Renal cortex interstitium (tissue), 11 donors: ENCODE measurements around the gene GPR142. TPM values are rescaled to one million over a fixed set of nuclear protein-coding genes. Genes with fewer than 3 reads are reported as not detected.

Source experiments
- DNase-seq, 11 donors: peaks; one replicate each; pipeline ENCODE4 v3.0.0-alpha.2; 2013; ENCODE audit warnings: low read depth in 9 of 11, low spot score in 4 of 11; ENCODE audit errors: extremely low read depth in 1 of 11
- polyA plus RNA-seq, 3 donors: library from polyadenylated mRNA; unstranded; fragments of 120-200 nt; gene quantifications; one replicate each; pipeline ENCODE4 v1.2.1, GENCODE V29; 2013; ENCODE audit not compliant: insufficient read length in 3 of 3

Gene GPR142
- polyA plus RNA-seq, 3 donors, result 0.11 TPM; not detected in 2

DNA sequence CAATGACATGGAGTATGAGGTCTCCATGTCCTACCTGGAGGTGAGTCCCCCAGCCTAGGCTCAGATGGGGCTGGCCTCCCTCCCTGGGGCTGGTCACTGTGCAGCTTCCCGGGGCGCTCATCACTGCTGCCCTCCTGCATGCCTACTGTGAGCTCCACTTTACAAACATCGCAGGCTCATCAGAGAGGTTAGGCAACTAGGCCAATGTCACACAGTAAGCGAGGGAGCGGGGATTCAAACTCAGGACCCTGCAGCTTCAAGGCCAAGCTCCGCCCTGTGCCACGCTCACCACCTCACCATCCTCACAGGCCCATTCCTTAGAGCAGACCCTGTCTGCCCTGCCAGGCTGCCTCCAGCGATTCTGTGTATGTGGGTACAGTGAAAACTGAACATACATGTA is 24.2 kb upstream of the GPR142 start:
- no peak for DNase-seq

DNA sequence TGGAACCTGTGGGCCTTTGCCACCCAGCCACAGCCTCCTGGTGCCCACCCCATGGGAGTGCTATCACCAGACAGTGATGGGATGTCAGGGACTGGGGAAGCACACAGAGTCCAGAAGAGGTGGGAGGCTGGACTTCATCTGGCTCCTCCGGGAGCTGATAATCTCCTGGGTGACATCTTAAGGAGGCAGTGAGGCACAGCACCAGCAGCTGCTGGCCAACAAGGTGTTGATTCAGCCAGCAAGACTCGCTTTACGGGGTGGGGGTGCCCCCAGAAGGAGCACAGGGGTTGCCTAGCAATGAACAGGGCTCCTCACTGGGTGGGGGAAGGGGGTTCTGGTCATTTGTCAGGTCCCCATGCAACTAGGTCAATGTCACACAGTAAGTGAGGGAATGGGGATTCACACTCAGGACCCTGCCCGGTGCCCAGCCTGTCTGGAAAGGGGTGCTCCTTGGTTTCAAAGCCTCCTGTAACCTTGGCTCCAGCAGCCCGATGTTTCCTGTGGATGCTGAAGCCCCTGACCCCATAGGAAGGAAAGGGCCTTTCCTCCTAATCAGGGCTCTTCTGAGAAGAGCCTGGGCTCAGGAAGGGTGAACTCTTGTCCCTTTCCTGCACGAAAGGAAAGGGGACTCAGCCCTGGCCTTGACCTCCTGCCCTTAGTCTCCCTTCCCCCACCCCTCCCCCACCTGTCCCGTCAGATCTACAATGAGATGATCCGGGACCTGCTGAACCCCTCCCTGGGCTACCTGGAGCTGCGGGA is 23.6 kb upstream of the GPR142 start:
- no peak for DNase-seq

DNA sequence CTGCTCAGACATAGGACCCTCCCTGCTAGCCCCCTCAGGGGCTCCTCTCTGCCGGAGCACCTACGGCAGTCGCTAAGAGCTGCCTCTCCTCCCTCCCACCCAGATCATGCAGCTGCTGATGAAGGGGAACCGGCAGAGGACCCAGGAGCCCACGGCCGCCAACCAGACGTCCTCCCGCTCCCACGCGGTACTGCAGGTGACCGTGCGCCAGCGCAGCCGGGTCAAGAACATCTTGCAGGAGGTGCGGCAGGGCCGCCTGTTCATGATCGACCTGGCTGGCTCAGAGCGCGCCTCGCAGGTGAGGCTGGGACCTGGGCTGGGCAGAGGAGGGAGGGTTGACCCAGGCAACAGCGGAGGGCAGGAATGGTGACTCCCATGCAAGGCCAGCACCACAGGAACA is 22.6 kb upstream of the GPR142 start:
- no peak for DNase-seq

DNA sequence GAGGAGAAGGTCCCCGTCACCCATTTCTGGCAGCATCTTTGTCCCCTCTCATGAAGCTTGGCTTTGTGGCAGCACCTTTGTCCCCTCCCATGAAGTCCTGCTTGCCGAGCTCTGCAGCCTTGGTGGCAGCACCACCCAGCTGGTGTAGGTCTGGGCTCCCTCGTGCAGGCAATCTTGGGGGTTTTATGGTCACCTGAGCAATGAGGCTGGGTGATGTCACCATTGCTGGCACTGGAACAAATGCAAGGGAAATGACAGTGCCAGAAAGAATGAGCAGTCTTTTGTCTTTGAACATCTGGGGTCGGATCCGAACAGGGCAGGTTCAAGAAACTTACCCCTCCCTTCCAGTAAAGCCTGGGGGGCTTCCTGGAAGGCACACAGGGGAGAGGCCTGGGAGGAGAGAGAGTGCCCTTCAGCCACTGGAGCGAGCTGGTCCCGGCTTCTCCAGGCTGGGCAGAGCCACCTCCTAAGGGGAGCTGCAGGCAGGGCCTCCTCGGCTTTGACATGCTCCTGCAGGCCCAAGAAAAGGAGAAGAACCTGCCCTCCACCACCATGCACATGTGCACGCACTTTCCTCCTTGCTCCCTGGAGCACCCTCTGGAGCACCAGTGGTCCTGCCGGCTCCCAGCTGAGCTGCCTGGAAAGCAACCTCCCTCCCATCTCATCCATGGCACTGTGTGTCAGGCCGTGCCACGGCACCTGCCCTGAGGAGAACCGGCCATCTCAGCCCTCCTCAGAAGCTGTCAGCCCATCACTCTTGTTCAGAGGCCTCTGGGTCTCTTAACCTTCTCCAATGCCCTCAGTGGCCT is 21.7 kb upstream of the GPR142 start:
- DNase-seq, result no peak

DNA sequence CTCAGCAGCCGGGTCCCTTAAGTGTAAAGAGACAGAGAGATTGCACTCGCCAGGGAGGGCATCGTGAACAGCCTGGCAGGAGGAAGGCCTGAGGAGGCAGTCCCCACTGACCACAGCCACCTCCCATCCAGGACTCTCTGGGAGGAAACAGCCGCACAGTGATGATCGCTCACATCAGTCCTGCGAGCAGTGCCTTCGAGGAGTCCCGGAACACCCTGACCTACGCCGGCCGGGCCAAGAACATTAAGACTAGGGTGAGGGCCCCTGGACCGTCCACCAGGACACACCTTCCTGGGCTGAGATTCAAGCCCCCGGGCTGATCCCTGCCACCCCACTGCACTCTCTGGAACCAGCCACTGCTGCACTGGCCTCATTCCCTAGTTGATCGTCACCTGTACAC is 19.7 kb upstream of the GPR142 start:
- DNase-seq, result no peak

DNA sequence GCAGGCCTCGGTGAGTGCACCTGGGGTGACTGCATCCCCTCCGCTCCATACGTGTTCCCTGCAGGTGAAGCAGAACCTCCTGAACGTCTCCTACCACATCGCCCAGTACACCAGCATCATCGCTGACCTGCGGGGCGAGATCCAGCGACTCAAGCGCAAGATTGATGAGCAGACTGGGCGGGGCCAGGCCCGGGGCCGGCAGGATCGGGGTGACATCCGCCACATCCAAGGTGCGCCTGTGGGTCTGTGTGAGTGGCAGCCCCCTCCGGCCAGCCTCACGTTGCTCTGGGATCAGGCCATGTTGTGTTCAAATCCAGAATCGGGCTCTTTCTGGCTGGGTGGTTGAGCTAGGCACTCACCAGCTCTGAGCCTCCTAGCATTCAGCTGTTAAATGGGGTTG is 18.2 kb upstream of the GPR142 start:
- DNase-seq, result no peak

DNA sequence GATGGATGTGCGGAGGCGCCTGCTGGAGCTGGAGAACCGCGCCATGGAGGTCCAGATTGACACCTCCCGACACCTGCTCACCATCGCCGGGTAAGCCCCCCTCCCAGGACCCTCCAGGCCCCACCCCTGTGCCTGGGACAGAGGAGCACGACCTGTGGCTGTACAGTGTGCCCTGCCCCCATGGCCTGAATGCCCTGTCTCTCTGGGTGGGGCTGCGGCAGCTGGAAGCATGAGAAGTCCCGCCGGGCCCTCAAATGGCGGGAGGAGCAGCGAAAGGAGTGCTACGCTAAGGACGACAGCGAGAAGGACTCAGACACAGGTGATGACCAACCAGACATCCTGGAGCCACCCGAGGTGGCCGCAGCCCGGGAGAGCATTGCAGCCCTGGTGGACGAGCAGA is 16.8 kb upstream of the GPR142 start:
- DNase-seq, result no peak

DNA sequence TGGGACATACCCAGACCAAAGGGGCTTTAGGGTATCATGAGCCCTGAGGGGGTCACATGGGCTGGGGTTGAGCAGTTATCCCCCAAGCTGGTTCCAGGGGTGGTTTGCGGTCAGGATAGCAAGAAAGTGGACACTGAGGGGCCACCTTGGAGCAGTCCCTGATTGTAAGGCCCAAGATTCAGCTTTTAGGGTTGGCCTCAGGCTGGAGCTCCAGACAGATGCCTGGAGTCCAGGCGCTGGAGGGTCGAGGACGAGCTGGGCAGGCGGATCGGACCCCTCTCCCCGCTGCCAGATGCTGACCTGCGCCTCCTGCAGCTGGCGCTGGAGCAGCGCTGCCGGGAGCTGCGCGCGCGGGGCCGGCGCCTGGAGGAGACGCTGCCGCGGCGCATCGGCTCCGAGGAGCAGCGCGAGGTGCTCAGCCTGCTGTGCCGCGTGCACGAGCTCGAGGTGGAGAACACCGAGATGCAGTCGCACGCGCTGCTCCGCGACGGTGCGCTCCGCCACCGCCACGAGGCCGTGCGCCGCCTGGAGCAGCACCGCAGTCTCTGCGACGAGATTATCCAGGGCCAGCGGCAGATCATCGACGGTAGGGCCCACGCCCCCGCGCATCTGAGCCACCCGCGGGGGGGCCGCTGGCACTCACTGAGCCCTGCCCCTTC is 15.6 kb upstream of the GPR142 start:
- DNase-seq, result no peak

DNA sequence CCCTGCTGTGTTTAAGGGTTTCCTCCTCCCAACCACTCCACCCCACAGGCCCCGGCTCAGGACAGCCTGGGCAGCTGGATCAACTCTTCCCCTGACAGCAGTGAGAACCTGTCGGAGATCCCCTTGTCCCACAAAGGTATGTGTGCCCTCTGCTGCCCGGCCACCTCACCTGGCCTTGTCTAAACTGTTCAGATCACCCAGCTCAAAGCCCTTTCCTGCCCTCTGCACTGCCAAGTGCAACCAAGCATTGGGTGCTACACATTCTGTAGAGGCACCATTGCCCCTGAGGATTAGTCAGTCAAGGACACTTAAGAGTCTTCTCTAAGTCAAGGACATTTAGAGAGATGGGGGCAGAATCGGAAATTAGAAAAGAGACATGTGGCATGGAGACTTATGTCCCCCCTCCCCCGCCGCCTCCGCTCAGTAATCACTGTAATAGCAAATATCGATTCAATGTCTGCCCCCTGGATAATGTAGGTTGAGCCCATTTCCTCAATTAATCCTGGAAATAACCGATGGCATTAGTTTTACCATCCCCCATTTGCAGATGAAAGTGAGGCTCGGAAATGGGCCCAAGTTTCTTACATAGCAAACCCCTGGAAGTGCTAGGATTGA is 13.8 kb upstream of the GPR142 start:
- no peak for DNase-seq

DNA sequence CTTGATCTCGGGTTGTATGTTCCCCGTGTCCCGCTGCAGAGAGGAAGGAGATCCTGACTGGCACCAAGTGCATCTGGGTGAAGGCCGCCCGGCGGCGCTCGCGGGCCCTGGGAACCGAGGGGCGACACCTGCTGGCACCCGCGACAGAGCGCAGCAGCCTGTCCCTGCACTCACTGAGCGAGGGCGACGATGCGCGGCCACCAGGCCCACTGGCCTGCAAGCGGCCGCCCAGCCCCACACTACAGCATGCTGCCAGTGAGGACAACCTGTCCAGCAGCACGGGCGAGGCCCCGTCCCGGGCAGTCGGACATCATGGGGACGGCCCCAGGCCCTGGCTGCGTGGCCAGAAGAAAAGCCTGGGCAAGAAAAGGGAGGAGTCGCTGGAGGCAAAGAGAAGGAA is 13.2 kb upstream of the GPR142 start:
- DNase-seq, result peak in 1 of 11 donors; percentile 34

DNA sequence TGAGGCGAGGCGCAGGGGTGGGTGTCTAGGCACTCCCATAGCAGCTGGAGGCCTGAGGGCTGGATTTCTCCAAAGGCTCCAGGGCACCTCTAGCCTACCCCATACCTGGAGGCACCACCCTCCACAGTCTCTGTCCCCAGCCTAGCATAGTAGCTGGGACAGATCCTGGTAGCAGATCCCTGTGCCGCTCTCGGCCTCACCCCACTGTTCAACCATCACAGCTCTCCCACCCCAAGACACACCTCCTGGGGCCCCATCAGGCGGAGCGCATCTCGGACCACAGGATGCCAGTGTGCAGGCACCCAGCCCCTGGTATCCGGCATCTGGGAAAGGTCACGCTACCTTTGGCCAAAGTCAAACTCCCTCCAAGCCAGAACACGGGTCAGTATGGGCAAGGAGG is 12.7 kb upstream of the GPR142 start:
- no peak for DNase-seq

DNA sequence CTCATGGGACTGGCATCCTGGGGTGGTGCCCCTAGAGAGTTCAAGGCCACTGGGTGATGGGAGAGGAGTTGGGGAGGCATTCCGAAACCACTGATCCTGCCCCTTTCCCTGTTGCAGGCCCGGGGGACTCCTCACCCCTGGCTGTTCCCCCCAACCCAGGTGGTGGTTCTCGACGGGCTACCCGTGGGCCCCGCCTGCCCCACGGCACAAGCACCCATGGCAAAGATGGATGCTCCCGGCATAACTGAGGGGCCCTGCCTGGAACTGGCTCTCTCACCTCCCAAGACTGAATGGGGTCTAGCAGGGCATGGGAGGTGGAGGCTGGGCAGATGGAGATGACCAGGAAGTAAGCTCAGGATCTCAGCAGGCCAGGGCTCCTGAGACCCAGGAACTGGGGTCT is 12.2 kb upstream of the GPR142 start:
- DNase-seq, result no peak

DNA sequence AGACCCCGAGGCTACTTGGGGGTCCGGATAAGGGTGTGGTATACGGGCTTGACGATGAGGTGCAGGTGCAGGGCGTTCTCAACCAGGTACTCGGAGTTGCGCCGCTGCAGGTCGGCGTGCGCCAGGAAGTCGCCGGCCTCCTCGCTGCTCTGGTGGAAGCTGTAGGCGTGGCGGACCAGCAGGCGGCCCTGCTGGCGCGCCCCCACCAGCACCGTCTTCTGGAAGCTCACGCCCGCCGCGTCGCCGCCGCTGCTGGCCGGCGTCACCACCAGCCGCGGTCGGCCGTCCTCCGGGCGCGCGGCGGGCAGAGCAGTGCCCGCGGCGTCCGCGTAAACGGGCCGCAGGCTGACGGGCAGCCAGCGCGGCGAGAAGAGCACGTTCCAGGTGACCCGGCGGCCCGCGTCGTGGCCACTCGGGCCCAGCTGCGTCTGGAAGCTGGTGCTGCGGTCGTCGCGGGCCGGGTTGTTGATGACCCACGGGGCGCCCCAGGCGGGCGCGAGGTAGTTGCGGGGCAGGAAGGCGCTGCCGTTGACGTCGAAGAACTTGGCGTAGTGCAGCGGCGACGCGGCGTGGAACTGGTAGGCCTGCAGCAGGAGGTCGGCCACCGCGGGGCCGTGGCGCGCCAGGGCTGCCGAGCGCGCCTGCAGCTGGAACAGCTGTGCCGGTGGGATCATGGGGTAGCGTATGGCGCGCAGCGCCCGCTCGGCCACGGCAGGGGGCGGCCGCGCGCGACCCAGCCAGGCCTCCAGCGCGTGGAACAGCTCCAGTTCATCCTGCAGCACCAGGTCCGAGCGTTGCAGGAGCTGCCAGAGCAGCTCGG is 10.4 kb upstream of the GPR142 start:
- no peak for DNase-seq

DNA sequence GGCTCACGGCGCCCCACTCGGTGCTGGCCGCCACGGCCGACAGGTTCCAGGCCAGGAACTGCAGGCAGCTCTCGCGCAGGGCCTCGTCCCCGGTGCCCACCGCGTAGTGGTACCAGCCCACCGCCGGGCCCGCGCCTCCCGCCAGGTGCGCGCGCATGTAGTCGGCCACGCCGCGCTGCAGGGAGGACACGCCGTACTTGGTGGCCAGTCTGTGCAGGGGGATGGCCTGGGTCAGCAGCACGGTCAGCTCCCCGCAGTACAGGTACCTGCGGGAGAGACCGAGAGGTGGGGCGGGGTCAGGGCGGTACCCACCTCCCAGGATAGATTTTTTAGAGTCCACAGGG is 9.9 kb upstream of the GPR142 start:
- DNase-seq, result no peak

DNA sequence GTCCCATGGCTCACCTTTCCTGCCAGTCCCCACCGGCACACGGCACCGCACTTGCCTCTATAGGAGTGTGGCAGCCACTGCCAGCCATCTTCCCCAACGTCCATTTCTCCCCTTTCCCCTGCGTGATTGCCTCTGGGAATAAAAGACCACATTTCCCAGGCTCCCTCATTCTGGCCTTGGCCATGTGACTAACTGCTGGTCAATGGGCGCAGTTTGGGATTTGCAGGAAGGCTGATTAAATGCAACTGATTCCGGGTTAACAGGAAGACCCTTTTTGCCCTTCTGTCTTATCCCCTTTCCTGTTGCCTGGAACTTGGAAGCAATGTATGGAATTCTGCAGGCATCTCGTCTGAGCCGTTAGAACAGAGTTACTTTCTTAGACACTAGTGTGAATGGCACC is 8.6 kb upstream of the GPR142 start:
- DNase-seq, result no peak

DNA sequence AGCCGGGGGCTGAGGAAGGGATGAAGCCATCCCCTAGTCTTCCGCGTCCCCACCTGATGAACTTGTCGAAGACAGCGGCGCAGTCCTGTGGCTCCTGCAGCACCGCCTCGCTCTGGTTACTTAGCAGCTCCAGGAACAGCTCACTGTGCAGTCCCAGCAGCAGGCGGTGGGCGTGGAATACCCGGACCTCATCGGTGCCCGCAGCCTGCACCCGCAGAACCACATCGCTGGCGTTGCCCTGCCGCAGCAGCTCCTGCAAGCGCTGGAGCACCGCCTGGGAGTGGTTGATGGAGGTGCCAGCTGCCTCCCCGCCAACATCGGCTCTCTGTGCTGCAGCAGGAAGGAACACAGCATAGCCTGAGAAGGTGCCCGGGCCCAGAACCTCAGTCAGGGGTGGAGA is 7.4 kb upstream of the GPR142 start:
- DNase-seq, result no peak

DNA sequence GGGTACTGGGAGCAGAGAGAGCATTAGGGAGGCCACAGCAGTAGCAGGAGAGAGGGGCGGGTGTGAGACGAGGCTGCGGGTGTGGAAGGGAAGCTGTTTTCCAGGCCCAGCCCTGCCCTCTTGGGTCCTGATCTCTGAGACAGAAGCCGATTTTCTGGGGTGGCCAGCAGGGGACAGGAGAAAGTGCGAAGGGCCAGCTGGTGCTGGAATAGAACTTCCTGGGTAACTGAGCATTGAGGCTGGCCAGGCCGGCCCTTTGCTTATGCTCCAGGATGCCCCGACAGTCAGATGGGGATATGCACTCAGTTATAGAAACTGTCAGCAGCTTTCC is 6.4 kb upstream of the GPR142 start:
- no peak for DNase-seq

DNA sequence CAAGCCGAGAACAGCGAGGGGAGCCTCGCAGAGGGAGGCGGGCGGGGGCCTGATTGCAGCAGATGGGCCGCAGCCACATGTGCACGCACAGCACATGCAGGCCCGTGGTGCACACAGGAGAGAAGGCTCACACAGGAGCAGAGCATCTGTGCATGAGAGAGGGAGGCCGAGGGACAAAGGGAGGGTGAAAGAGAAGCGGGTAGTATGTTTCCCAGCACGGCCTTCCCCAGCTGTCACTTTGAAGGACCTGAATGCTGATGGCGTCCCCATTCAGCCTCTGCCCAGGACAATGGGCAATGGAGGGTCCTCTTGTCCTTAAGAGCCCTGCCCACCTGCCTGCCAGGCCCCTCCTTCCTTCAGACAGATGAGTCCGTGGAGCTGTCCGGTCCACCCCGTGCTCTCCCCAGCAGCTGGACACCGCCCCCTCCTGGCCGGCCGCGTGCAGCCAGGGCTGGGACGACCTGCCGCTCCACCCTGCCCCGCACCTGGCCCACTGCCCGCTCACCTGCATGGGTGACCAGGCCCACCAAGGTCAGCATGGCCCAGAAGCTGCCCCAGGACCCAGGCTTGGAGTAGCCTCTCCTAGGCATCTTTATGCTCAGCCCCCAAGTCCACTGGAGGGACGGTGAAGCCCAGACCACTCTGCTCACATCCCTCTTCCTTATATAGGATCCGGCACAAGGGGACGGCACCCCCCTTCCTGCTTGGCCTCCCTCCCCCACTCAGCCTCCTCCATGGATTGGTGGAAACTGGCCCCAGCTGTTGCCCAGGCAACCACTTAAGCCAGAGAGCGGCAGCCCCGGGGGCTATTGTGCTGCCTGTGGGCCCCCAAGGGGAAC is 5.9 kb upstream of the GPR142 start, which contains the start of gene BTBD17:
TSS of gene BTBD17 (minus strand) at position 639 of the 839 bp plus-strand sequence. CDS start at position 590, 49 bp downstream.
- no peak for DNase-seq
